Activated CD4-positive, alpha-beta memory T cell treated with anti-CD3 and anti-CD28 coated beads, Interleukin-2, amount 10 ng/mL, durations not matched to agents 7 days and 5 days (primary cell): Measurements from ENCODE around the gene AURKB. TPM values are rescaled to one million over a fixed set of nuclear protein-coding genes. Genes with fewer than 3 reads are reported as not detected.
"Not testable (repeated sequence)": the region's sequence is repeated elsewhere in the genome, so short reads cannot be mapped to it uniquely, and the experiment has no call there.

Experiments used
- CTCF ChIA-PET: fragments of 350-600 bp; sonication (Branson Sonifier 250); formaldehyde crosslinking; loops from one replicate; lab custom pipeline; 2021; ENCODE audit warnings: antibody characterized with exemption, inconsistent platforms; lab: Charles Lee
- POLR2A ChIA-PET: fragments of 350-600 bp; sonication (Branson Sonifier 250); formaldehyde crosslinking; loops from one replicate; lab custom pipeline; 2021; ENCODE audit warnings: antibody characterized with exemption; lab: Charles Lee
- DNase-seq: peaks from one replicate; pipeline ENCODE4 v3.0.0-alpha.2; 2020
- H3K27ac Mint-ChIP-seq: one replicate; pipeline ENCODE4 v1.8.0; 2021; ENCODE audit warnings: mild to moderate bottlenecking, mixed read lengths
- H3K27me3 Mint-ChIP-seq: one replicate; pipeline ENCODE4 v1.8.0; 2021; ENCODE audit warnings: mixed read lengths
- H3K36me3 Mint-ChIP-seq: one replicate; pipeline ENCODE4 v1.8.0; 2021; ENCODE audit warnings: low read depth, mixed read lengths
- H3K4me1 Mint-ChIP-seq: one replicate; pipeline ENCODE4 v1.8.0; 2021; ENCODE audit warnings: mixed read lengths
- H3K4me3 Mint-ChIP-seq: one replicate; pipeline ENCODE4 v1.8.0; 2021; ENCODE audit warnings: mild to moderate bottlenecking, mixed read lengths
- H3K9me3 Mint-ChIP-seq: one replicate; pipeline ENCODE4 v1.8.0; 2021; ENCODE audit warnings: mixed read lengths
- total RNA-seq, 2 experiments: library from RNA; stranded (reverse); gene quantifications; one replicate each; pipeline ENCODE4 v1.2.3, GENCODE V29; 2021

AURKB gene
- total RNA-seq, 2 experiments from 2014 or later = 160 to 167 TPM

DNA sequence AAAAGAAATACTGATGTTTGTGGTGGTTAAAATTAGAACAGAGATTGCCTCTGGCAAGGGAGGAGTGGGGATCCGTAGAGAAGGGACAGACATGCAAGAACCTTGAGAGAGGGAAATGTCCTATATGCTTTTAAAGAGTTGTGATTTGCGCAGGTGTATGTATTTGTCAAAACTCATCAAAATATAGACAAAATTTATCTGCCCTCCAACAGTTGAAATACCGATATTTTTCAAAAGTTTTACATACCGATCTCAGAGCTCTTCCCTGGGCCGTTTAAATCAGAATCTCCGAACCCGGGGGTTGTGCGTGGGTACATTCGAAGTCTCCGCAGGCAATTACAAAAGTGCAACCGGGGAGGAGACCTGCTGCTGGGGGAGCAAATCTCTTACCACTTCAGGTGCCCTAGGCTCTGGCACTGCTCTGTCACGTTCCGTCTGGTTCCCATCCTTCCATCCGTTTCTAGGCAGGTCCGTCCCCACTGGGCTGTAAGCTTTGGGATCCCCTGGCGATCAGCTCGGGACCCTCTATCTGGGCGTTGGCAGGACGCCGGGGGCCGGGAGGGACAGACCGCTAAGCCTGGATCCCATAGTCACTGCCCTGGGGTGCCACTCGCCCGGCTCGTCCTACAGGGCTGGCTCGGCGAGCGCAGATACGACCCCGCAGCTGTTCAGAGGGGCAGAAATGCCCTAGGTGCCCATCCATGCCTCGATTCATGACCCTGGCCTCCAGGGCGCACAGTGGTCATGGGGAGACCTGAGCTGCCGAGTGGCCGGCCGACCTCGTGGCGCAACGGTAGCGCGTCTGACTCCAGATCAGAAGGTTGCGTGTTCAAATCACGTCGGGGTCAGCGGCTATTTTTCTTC lies 24.6 kb downstream of the AURKB start:
- POLR2A ChIA-PET = interaction anchor here (1.0 to 21.0 kb wide), 12 partner anchors 10 to 109 kb away, joined by 3 to 612 read pairs (median 13); partner anchors contain the start of genes ALOXE3, AURKB, CTC1 and HES7
- H3K27me3 Mint-ChIP-seq = peaks cover 14% of the 10 kb centered on the region
- H3K9me3 Mint-ChIP-seq = no peaks in the 10 kb centered on the region
- H3K4me3 Mint-ChIP-seq = no peak overlapping the region
- no peak overlapping the region for H3K27ac Mint-ChIP-seq
- DNase-seq = peak; percentile 90
- CTCF ChIA-PET = interaction anchor here (0.8 to 5.5 kb wide), 8 partner anchors 9 to 67 kb away, joined by 3 to 52 read pairs (median 6); no protein-coding TSS in a partner anchor
- H3K36me3 Mint-ChIP-seq = no peaks in the 10 kb centered on the region
- peaks cover 18% of the 10 kb centered on the region for H3K4me1 Mint-ChIP-seq

- peaks cover 52% of the 10 kb centered on the region for H3K4me1 Mint-ChIP-seq
- H3K36me3 Mint-ChIP-seq = peaks cover 3% of the 10 kb centered on the region
- POLR2A ChIA-PET = interaction anchor here (0.8 to 6.4 kb wide), 8 partner anchors 10 to 490 kb away, joined by 3 to 653 read pairs (median 8); partner anchors contain the start of genes AURKB, BORCS6, PER1 and TP53
These were observed 33.2 kb downstream of the AURKB start for GRCh38 chr17:8176998-8177731.

DNA sequence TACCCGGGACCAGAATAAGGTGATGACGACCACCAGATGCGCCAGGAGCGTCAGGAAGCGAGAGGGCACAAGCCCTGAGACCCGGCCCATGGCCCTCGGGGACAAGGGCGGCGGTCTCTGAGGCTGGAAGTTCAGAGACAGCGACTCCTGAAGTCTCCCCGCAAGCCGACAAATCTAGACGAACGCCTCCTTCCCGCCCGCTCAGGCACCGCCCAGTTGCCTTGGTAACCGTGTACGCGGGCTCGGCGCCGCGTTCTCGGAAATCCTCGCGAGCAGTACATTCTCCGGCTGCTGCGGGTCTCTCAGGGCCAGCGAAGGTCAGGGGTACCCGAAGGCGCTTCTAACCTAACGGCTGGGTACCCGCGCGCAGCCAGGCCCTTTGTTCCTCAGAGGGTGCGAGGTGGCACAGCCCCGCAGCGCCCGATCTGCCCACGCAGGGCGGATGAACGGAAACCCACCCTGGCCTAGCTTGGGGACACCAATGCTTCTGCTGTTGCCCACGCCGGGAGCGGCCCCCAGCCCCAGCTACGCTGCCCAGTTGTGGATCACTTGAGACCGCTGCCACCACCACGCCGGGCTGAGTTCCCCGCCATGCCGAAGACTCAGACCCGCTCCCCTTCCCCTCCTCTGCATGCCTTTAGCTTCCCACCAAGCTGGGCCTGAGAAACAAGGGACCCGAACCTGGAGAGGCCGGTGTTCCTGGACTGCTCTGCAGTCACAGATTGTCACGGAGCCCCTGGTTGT lies 34.0 kb downstream of the AURKB start, which contains the start of gene TMEM107:
Gene TMEM107 (minus strand): TSS at position 184 of the 744 bp plus-strand sequence. CDS start 94 bp downstream, at position 90.
- H3K36me3 Mint-ChIP-seq = peaks cover 3% of the 10 kb centered on the region
- H3K9me3 Mint-ChIP-seq = no peaks in the 10 kb centered on the region
- POLR2A ChIA-PET = interaction anchor here (0.8 to 6.4 kb wide), 12 partner anchors 9 to 489 kb away, joined by 3 to 653 read pairs (median 4); partner anchors contain the start of genes AURKB, BORCS6, CTC1 and PER1
- DNase-seq = peak; percentile 92
- peaks cover 54% of the 10 kb centered on the region for H3K4me1 Mint-ChIP-seq
- CTCF ChIA-PET = interaction anchor here (1.1 kb wide), 2 partner anchors 14 to 17 kb away, joined by 3 read pairs; partner anchors contain the start of gene BORCS6
- H3K27me3 Mint-ChIP-seq = peaks cover 1% of the 10 kb centered on the region
- H3K4me3 Mint-ChIP-seq = peak within 1 kb of the TSS; percentile 94
- peak within 1 kb of the TSS; percentile 85 for H3K27ac Mint-ChIP-seq

More at GRCh38 chr17:8176998-8177731, 33.2 kb downstream of the AURKB start:
- peak overlapping the region; percentile 85 for H3K27ac Mint-ChIP-seq
- peaks cover 5% of the 10 kb centered on the region for H3K27me3 Mint-ChIP-seq
- H3K4me3 Mint-ChIP-seq = peak overlapping the region; percentile 94
- CTCF ChIA-PET = interaction anchor here (1.1 kb wide), 2 partner anchors 13 to 18 kb away, joined by 3 read pairs; partner anchors contain the start of gene BORCS6
- H3K9me3 Mint-ChIP-seq = no peaks in the 10 kb centered on the region
- no peak for DNase-seq

DNA sequence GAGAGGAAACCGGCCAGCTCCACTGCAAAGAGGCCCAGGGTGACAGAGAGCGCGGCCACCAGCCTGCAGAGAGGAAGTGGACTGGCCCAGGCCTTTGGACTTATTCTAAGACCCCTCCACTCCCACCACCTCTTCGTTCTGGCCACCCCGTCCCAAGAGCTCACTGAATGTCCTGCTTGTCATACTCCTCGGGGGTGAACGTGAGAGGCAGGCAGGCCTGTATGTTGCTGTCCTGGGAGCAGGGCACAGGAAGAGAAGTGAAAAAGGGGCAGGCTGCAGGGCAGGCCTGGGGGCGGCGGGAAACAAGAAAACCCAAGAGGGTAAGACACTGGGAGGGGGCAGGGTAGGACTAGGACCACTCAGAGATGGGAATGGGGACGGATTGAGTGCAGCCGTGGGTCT lies 34.6 kb downstream of the AURKB start:
- peak overlapping the region; percentile 94 for H3K4me3 Mint-ChIP-seq
- DNase-seq = peak; percentile 26
- H3K27me3 Mint-ChIP-seq = no peaks in the 10 kb centered on the region
- H3K9me3 Mint-ChIP-seq = no peaks in the 10 kb centered on the region
- ChIA-PET CTCF (no interaction called here), POLR2A (interaction anchor here (0.8 to 6.4 kb wide), 11 partner anchors 8 to 488 kb away, joined by 3 to 653 read pairs (median 4); partner anchors contain the start of genes AURKB, BORCS6, CTC1 and PER1)
- peaks cover 56% of the 10 kb centered on the region for H3K4me1 Mint-ChIP-seq
- peaks cover 3% of the 10 kb centered on the region for H3K36me3 Mint-ChIP-seq
- H3K27ac Mint-ChIP-seq = peak overlapping the region; percentile 85

DNA sequence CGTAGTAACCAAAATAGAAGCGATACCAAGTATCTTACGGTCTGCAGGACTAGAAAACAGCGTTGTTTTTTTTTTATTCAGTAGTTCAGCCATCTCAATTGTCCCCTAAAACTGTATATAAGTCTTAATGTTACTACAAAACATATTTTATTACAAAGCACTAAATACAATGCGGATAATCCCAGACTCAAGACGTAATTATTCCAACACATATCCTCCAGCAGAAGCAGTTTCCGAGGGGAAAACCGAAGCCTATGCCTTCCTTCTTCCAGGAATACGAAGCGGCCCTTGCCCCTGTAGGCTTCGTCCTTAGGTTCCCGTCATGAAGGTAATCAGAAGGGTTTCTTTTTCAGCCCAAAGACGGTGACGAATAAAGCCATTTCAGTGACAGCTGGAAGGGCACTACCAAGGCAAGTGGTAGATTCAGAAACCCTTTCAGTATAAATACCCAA lies 36.5 kb downstream of the AURKB start:
- Mint-ChIP-seq H3K4me1 (peaks cover 56% of the 10 kb centered on the region), H3K36me3 (peaks cover 3% of the 10 kb centered on the region), H3K27ac (peak overlapping the region; percentile 95), H3K27me3 (no peaks in the 10 kb centered on the region), H3K9me3 (no peaks in the 10 kb centered on the region), H3K4me3 (peak overlapping the region; percentile 76)
- no peak for DNase-seq
- CTCF ChIA-PET = interaction anchor here (0.7 to 2.2 kb wide), 12 partner anchors 10 to 127 kb away, joined by 3 to 10 read pairs (median 5); partner anchors contain the start of gene BORCS6
- POLR2A ChIA-PET = interaction anchor here (0.6 to 6.4 kb wide), 52 partner anchors 14 to 1139 kb away, joined by 3 to 653 read pairs (median 5); partner anchors contain the start of genes ALOXE3, AURKB, BORCS6 and CNTROB

- peak overlapping the region; percentile 76 for H3K4me3 Mint-ChIP-seq
- H3K9me3 Mint-ChIP-seq = no peaks in the 10 kb centered on the region
- H3K27me3 Mint-ChIP-seq = no peaks in the 10 kb centered on the region
- DNase-seq = peak; percentile 84
- ChIA-PET CTCF (interaction anchor here (0.7 to 2.2 kb wide), 12 partner anchors 9 to 128 kb away, joined by 3 to 10 read pairs (median 5); partner anchors contain the start of gene BORCS6), POLR2A (interaction anchor here (0.6 to 6.4 kb wide), 58 partner anchors 15 to 1138 kb away, joined by 3 to 653 read pairs (median 5); partner anchors contain the start of genes ALOXE3, AURKB, BORCS6 and CNTROB)
- peaks cover 3% of the 10 kb centered on the region for H3K36me3 Mint-ChIP-seq
- H3K4me1 Mint-ChIP-seq = peaks cover 57% of the 10 kb centered on the region
- H3K27ac Mint-ChIP-seq = peak overlapping the region; percentile 95
These were observed 37.1 kb downstream of the AURKB start for GRCh38 chr17:8173056-8173870.

GRCh38 chr17:8170186-8170585 lies 40.2 kb downstream of the AURKB start:
- H3K4me3 Mint-ChIP-seq = not testable (repeated sequence)
- CTCF ChIA-PET = interaction anchor here (0.9 to 1.3 kb wide), 2 partner anchors 12 to 112 kb away, joined by 3 read pairs; no protein-coding TSS in a partner anchor

DNA sequence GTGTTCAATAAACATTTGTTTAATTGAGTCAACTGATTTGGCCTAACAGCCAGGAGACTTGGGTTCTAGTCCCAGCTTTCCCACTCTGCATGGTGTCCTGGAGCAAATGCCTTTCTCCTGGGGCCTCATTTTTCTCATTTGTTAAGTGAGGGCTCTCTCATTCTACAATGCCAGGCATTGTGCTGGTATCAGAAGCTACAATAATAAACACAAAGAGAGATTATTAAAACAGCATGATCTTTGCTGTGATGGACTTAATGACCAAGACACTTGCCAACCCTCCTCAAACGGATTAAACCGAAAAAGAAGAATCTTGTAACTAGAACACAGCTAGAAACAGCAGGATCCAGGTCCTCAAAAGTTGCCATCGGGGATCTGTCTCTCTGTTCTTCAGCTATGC lies 42.8 kb downstream of the AURKB start:
- Mint-ChIP-seq H3K4me1 (peaks cover 34% of the 10 kb centered on the region), H3K27me3 (no peaks in the 10 kb centered on the region), H3K9me3 (no peaks in the 10 kb centered on the region), H3K36me3 (no peaks in the 10 kb centered on the region), H3K27ac (no peak overlapping the region), H3K4me3 (no peak overlapping the region)
- DNase-seq = no peak
- ChIA-PET POLR2A (interaction anchor here (0.7 to 2.0 kb wide), 5 partner anchors 8 to 45 kb away, joined by 3 to 7 read pairs (median 4); no protein-coding TSS in a partner anchor), CTCF (interaction anchor here (0.5 to 1.5 kb wide), 5 partner anchors 9 to 74 kb away, joined by 3 to 7 read pairs (median 3); partner anchors contain the start of gene BORCS6)

More at GRCh38 chr17:8170186-8170585, 40.2 kb downstream of the AURKB start:
- peaks cover 37% of the 10 kb centered on the region for H3K4me1 Mint-ChIP-seq
- H3K36me3 Mint-ChIP-seq, H3K27ac Mint-ChIP-seq, POLR2A ChIA-PET, DNase-seq, H3K27me3 Mint-ChIP-seq, H3K9me3 Mint-ChIP-seq: not testable (repeated sequence)

DNA sequence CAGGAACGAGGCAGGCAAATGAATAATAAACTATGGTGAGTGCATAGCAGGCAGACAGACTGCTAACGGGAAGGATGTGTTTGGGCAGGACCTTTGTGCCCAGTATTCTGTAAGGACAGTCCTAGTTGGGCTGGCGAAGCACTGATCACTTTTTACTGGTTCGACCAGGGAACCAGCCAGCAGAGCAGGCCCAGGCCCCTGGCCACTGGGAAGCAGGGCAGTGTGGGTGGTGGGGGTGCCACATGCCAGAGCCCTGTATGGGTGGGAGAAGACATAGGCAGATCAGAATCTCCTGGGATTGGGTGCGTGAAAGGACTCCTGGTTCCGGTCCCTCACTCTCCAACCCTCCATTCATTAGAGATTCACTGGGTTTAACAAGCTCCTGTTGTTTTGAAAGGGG lies 43.6 kb downstream of the AURKB start:
- Mint-ChIP-seq H3K9me3 (no peaks in the 10 kb centered on the region), H3K27me3 (no peaks in the 10 kb centered on the region), H3K27ac (no peak overlapping the region), H3K4me3 (no peak overlapping the region), H3K4me1 (peaks cover 32% of the 10 kb centered on the region), H3K36me3 (peaks cover 2% of the 10 kb centered on the region)
- ChIA-PET POLR2A (interaction anchor here (2.0 kb wide), 1 partner anchor 10 kb away, joined by 7 read pairs; no protein-coding TSS in a partner anchor), CTCF (no interaction called here)
- no peak for DNase-seq

- DNase-seq = no peak
- CTCF ChIA-PET = interaction anchor here (1.3 kb wide), 1 partner anchor 9 kb away, joined by 5 read pairs; no protein-coding TSS in a partner anchor
- Mint-ChIP-seq H3K4me3 (peak overlapping the region; percentile 76), H3K36me3 (peaks cover 22% of the 10 kb centered on the region), H3K27me3 (no peaks in the 10 kb centered on the region), H3K27ac (peak overlapping the region; percentile 98), H3K9me3 (no peaks in the 10 kb centered on the region), H3K4me1 (peaks cover 45% of the 10 kb centered on the region)
- POLR2A ChIA-PET = interaction anchor here (0.7 to 16.5 kb wide), 20 partner anchors 10 to 322 kb away, joined by 3 to 653 read pairs (median 6); partner anchors contain the start of genes AURKB, BORCS6, CNTROB and CTC1
These were observed 45.6 kb downstream of the AURKB start for GRCh38 chr17:8164815-8165131.
